Natural killer cell (primary cell): ENCODE results near the gene OR9G4. TPM values are rescaled to one million over a fixed set of nuclear protein-coding genes. Genes with fewer than 3 reads are reported as not detected.

Source experiments
- ATAC-seq, 3 donors: fragments of 150-1000 bp in 2 of 3; fragments of 200-7000 bp in 1 of 3; cut with Tn5 transposase; 1 replicate in 1 of 3; 2 replicates in 2 of 3; pipeline ENCODE4 v1.10.0; 2021; ENCODE audit warnings: mild to moderate bottlenecking in 2 of 3, moderate library complexity in 2 of 3
- DNase-seq, 2 donors: peaks; one replicate each; pipeline versions ENCODE4 v3.0.0 to v3.0.0-alpha.2; 2013 to 2021; ENCODE audit warnings: mixed read lengths in 1 of 2
- H3K27ac ChIP-seq: one replicate; pipeline ENCODE4 v1.5.1; 2013; ENCODE audit warnings: mild to moderate bottlenecking, low read length
- H3K27me3 ChIP-seq: one replicate; pipeline ENCODE4 v1.6.1; 2013; ENCODE audit warnings: low read length; ENCODE audit not compliant: control insufficient read depth, insufficient read depth
- H3K36me3 ChIP-seq: one replicate; pipeline ENCODE4 v1.6.1; 2013; ENCODE audit warnings: low read length; ENCODE audit not compliant: control insufficient read depth, insufficient read depth
- H3K4me1 ChIP-seq: one replicate; pipeline ENCODE4 v1.6.1; 2013; ENCODE audit warnings: low read length; ENCODE audit not compliant: control insufficient read depth, insufficient read depth
- H3K4me3 ChIP-seq: one replicate; pipeline ENCODE4 v1.5.1; 2013; ENCODE audit warnings: low read length
- H3K9me3 ChIP-seq: one replicate; pipeline ENCODE4 v1.6.1; 2013; ENCODE audit warnings: low read length; ENCODE audit not compliant: control insufficient read depth, insufficient read depth
- H3K27ac Mint-ChIP-seq, 2 donors: one replicate each; pipeline ENCODE4 v1.8.0; 2022; ENCODE audit warnings: mild to moderate bottlenecking in 2 of 2, mixed read lengths in 2 of 2, moderate library complexity in 1 of 2
- H3K27me3 Mint-ChIP-seq, 2 donors: one replicate each; pipeline ENCODE4 v1.8.0; 2022; ENCODE audit warnings: low read depth in 2 of 2, mixed read lengths in 2 of 2
- H3K36me3 Mint-ChIP-seq: one replicate; pipeline ENCODE4 v1.8.0; 2022; ENCODE audit warnings: mixed read lengths
- H3K4me1 Mint-ChIP-seq, 2 donors: one replicate each; pipeline ENCODE4 v1.8.0; 2022; ENCODE audit warnings: mixed read lengths in 2 of 2
- H3K4me3 Mint-ChIP-seq: one replicate; pipeline ENCODE4 v1.8.0; 2022; ENCODE audit warnings: mild to moderate bottlenecking, moderate library complexity, mixed read lengths
- H3K9me3 Mint-ChIP-seq, 2 donors: one replicate each; pipeline ENCODE4 v1.8.0; 2022; ENCODE audit warnings: mixed read lengths in 2 of 2
- CTCF ChIP-seq: fragments of 200-600 bp; IDR thresholded peaks from one replicate; pipeline ENCODE4 v1.8.0; 2022; ENCODE audit warnings: antibody characterized with exemption
- WGBS: methylation state at CpG from one replicate; pipeline ENCODE4 v1.1.7; 2013; ENCODE audit warnings: missing lambda C conversion rate; ENCODE audit not compliant: insufficient coverage; 5-methylcytosine and 5-hydroxymethylcytosine counted together
- intact Hi-C: fragments of 100-400 bp; cut with micrococcal nuclease; formaldehyde crosslinking; loops from one replicate; pipeline ENCODE4 v1.14.2; 2022
- total RNA-seq, 4 donors: library from RNA; stranded (reverse); fragments of 120-200 nt in 1 of 4; gene quantifications; one replicate each; pipeline versions ENCODE4 v1.2.3 to v1.2.4, GENCODE V29; 2013 to 2022

OR9G4 gene
- total RNA-seq, 3 donors from 2014 or later (not counting 1 experiment from before 2014, with no cell fraction given) = not detected

- Histone ChIP-seq H3K27ac (no peak overlapping the region), H3K27me3 (no peaks in the 10 kb centered on the region), H3K9me3 (peaks cover 5% of the 10 kb centered on the region), H3K36me3 (no peaks in the 10 kb centered on the region), H3K4me3 (no peak overlapping the region), H3K4me1 (no peaks in the 10 kb centered on the region)
- ATAC-seq (no peak), DNase-seq (no peak)
- no peak overlapping the region for H3K4me3 Mint-ChIP-seq
- no peaks in the 10 kb centered on the region for H3K36me3 Mint-ChIP-seq
- H3K9me3 Mint-ChIP-seq = peaks cover 8 to 11% of the 10 kb centered on the region in 2 donors
- H3K27ac Mint-ChIP-seq = no peak overlapping the region
- intact Hi-C loops = no loop called here
- no peaks in the 10 kb centered on the region for H3K27me3 Mint-ChIP-seq
- H3K4me1 Mint-ChIP-seq = no peaks in the 10 kb centered on the region
- no peak for TF ChIP-seq CTCF
- 86% methylated on average over 3 of the region's 4 CpGs for WGBS
Measured at GRCh38 chr11:56740886-56741285, 7.6 kb downstream of the OR9G4 start.

GRCh38 chr11:56740107-56740506, 8.4 kb downstream of the OR9G4 start:
- no peak for ATAC-seq
- peaks cover 4% of the 10 kb centered on the region for H3K36me3 Mint-ChIP-seq
- Histone ChIP-seq H3K9me3 (peaks cover 5% of the 10 kb centered on the region), H3K27ac (no peak overlapping the region), H3K4me1 (no peaks in the 10 kb centered on the region), H3K4me3 (no peak overlapping the region), H3K27me3 (no peaks in the 10 kb centered on the region), H3K36me3 (no peaks in the 10 kb centered on the region)
- TF ChIP-seq CTCF = no peak
- H3K9me3 Mint-ChIP-seq = peaks cover 10 to 11% of the 10 kb centered on the region in 2 donors
- intact Hi-C loops = no loop called here
- no peak overlapping the region for H3K4me3 Mint-ChIP-seq
- no peaks in the 10 kb centered on the region for H3K27me3 Mint-ChIP-seq
- WGBS = 84% methylated on average over 3 of the region's 3 CpGs
- no peaks in the 10 kb centered on the region for H3K4me1 Mint-ChIP-seq
- DNase-seq = no peak
- no peak overlapping the region for H3K27ac Mint-ChIP-seq

- no peaks in the 10 kb centered on the region for H3K36me3 ChIP-seq
- H3K27ac ChIP-seq = no peak overlapping the region
- DNase-seq = no peak
- H3K27me3 Mint-ChIP-seq = no peaks in the 10 kb centered on the region
- no peaks in the 10 kb centered on the region for H3K27me3 ChIP-seq
- H3K4me1 Mint-ChIP-seq = no peaks in the 10 kb centered on the region
- H3K9me3 ChIP-seq = no peaks in the 10 kb centered on the region
- 69% methylated on average over 4 of the region's 4 CpGs for WGBS
- TF ChIP-seq CTCF = no peak
- intact Hi-C loops = no loop called here
- H3K4me1 ChIP-seq = no peaks in the 10 kb centered on the region
- no peaks in the 10 kb centered on the region for H3K36me3 Mint-ChIP-seq
- ATAC-seq = no peak
- no peak overlapping the region for H3K4me3 Mint-ChIP-seq
- peaks cover 7 to 18% of the 10 kb centered on the region in 2 donors for H3K9me3 Mint-ChIP-seq
- no peak overlapping the region for H3K27ac Mint-ChIP-seq
- H3K4me3 ChIP-seq = no peak overlapping the region
Measured at GRCh38 chr11:56720513-56720912, 28.0 kb downstream of the OR9G4 start.

GRCh38 chr11:56716379-56716854, 32.1 kb downstream of the OR9G4 start:
- Histone ChIP-seq H3K36me3 (no peaks in the 10 kb centered on the region), H3K4me3 (no peak overlapping the region), H3K27ac (no peak overlapping the region), H3K9me3 (no peaks in the 10 kb centered on the region), H3K27me3 (no peaks in the 10 kb centered on the region), H3K4me1 (no peaks in the 10 kb centered on the region)
- ATAC-seq (no peak), DNase-seq (no peak)
- 88% methylated on average over 1 of the region's 6 CpGs for WGBS
- Mint-ChIP-seq H3K4me3 (no peak overlapping the region), H3K27me3 (no peaks in the 10 kb centered on the region), H3K9me3 (peaks cover 12 to 21% of the 10 kb centered on the region in 2 donors), H3K27ac (no peak overlapping the region), H3K4me1 (no peaks in the 10 kb centered on the region), H3K36me3 (no peaks in the 10 kb centered on the region)
- intact Hi-C loops = no loop called here
- TF ChIP-seq CTCF = no peak
